Measurements from ENCODE around the gene TMEM30B.

The TMEM30B gene

GRCh38 chr14:61264651-61265050 is 16.5 kb downstream of the TMEM30B start:
- H3K27ac ChIP-seq (ENCODE audit: low read depth, low read length), result no peak overlapping the region
- H3K4ac ChIP-seq (ENCODE audit: low read depth, low read length), result no peak overlapping the region
- H2BK5ac ChIP-seq (ENCODE audit: low read depth, low read length, poor library complexity), result no peak overlapping the region
- no peak overlapping the region for H2BK12ac ChIP-seq (ENCODE audit: low read length)
- H3K27me3 ChIP-seq (ENCODE audit: insufficient read depth, low read length), result no peaks in the 10 kb centered on the region
- no peak overlapping the region for H4K91ac ChIP-seq (ENCODE audit: low read depth, low read length)
- no peak overlapping the region for H2AFZ ChIP-seq (ENCODE audit: insufficient read depth, low read length, poor library complexity)
- no peak overlapping the region for H3K4me2 ChIP-seq (ENCODE audit: low read length)
- H3K4me1 ChIP-seq (ENCODE audit: control insufficient read depth in 1 of 2, insufficient read depth in 2 of 2, low read length in 2 of 2), result no peaks in the 10 kb centered on the region
- H3K23ac ChIP-seq (ENCODE audit: low read length), result no peak overlapping the region
- H3K9ac ChIP-seq (ENCODE audit: low read length), result no peak overlapping the region
- no peak overlapping the region for H2BK120ac ChIP-seq (ENCODE audit: insufficient read depth, low read length, poor library complexity)
- no peaks in the 10 kb centered on the region for H3K79me2 ChIP-seq (ENCODE audit: control insufficient read depth, insufficient read depth, low read length, poor library complexity)
- no peak for DNase-seq
- no peaks in the 10 kb centered on the region for H3K36me3 ChIP-seq (ENCODE audit: control insufficient read depth in 1 of 2, insufficient read depth in 2 of 2, low read length in 2 of 2)
- WGBS (ENCODE audit: extremely low coverage, insufficient coverage, insufficient read length), result 100% methylated on average over 1 of the region's 4 CpGs
- H3K79me1 ChIP-seq (ENCODE audit: low read length), result no peaks in the 10 kb centered on the region
- H2AK5ac ChIP-seq (ENCODE audit: low read length), result no peak overlapping the region
- H3K9me3 ChIP-seq (ENCODE audit: insufficient read depth, low read depth, low read length), result no peaks in the 10 kb centered on the region
- H3K14ac ChIP-seq (ENCODE audit: low read length), result no peak overlapping the region
- H3K4me3 ChIP-seq (ENCODE audit: low read depth, low read length), result no peak overlapping the region
- H4K12ac ChIP-seq (ENCODE audit: low read depth, low read length), result no peak overlapping the region
- no peak overlapping the region for H4K8ac ChIP-seq (ENCODE audit: low read depth, low read length)
- H3K18ac ChIP-seq (ENCODE audit: low read length), result no peak overlapping the region

DNA sequence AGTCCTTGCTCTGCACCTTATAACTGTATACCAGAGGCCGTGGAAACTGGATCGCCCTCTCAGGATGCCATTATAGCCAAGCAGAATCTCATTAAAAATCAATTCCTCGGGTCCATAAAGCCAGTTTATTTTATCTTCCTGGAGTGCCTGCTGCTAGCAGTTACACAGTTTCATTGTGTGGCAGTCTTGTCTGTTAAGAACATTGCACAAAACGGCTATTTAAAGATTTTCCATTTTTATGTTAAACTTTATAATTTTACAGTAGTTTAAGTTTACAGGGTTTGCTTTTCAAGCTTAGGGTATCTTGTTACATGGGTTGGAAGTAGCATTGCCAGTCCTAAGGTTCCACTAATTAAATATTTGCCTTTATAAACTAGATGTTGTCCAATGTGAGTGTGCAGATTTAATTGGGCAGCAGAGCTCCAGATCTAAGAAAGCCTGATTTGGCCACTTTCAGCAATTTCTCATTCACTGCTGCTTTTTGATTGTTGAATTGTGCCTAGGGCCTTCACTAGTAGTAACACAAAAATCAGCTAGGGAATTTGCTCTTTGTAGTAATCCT is 17.0 kb downstream of the TMEM30B start:
- H4K12ac ChIP-seq (ENCODE audit: low read depth, low read length), result no peak overlapping the region
- no peak overlapping the region for H2BK120ac ChIP-seq (ENCODE audit: insufficient read depth, low read length, poor library complexity)
- DNase-seq, result no peak
- no peak overlapping the region for H3K4ac ChIP-seq (ENCODE audit: low read depth, low read length)
- no peak overlapping the region for H3K27ac ChIP-seq (ENCODE audit: low read depth, low read length)
- no peaks in the 10 kb centered on the region for H3K4me1 ChIP-seq (ENCODE audit: control insufficient read depth in 1 of 2, insufficient read depth in 2 of 2, low read length in 2 of 2)
- no peak overlapping the region for H2AK5ac ChIP-seq (ENCODE audit: low read length)
- H2AFZ ChIP-seq (ENCODE audit: insufficient read depth, low read length, poor library complexity), result no peak overlapping the region
- no peak overlapping the region for H3K4me2 ChIP-seq (ENCODE audit: low read length)
- no peak overlapping the region for H2BK5ac ChIP-seq (ENCODE audit: low read depth, low read length, poor library complexity)
- no peaks in the 10 kb centered on the region for H3K36me3 ChIP-seq (ENCODE audit: control insufficient read depth in 1 of 2, insufficient read depth in 2 of 2, low read length in 2 of 2)
- H3K4me3 ChIP-seq (ENCODE audit: low read depth, low read length), result no peak overlapping the region
- no peak overlapping the region for H3K18ac ChIP-seq (ENCODE audit: low read length)
- no peaks in the 10 kb centered on the region for H3K79me1 ChIP-seq (ENCODE audit: low read length)
- WGBS (ENCODE audit: extremely low coverage, insufficient coverage, insufficient read length), result no CpG with 5 or more reads among the region's 4 CpGs
- no peak overlapping the region for H3K14ac ChIP-seq (ENCODE audit: low read length)
- H4K8ac ChIP-seq (ENCODE audit: low read depth, low read length), result no peak overlapping the region
- no peak overlapping the region for H2BK12ac ChIP-seq (ENCODE audit: low read length)
- H3K9me3 ChIP-seq (ENCODE audit: insufficient read depth, low read depth, low read length), result no peaks in the 10 kb centered on the region
- H4K91ac ChIP-seq (ENCODE audit: low read depth, low read length), result no peak overlapping the region
- H3K79me2 ChIP-seq (ENCODE audit: control insufficient read depth, insufficient read depth, low read length, poor library complexity), result no peaks in the 10 kb centered on the region
- H3K27me3 ChIP-seq (ENCODE audit: insufficient read depth, low read length), result no peaks in the 10 kb centered on the region
- H3K23ac ChIP-seq (ENCODE audit: low read length), result no peak overlapping the region
- H3K9ac ChIP-seq (ENCODE audit: low read length), result no peak overlapping the region

- H3K79me2 ChIP-seq (ENCODE audit: control insufficient read depth, insufficient read depth, low read length, poor library complexity), result no peaks in the 10 kb centered on the region
- H2BK120ac ChIP-seq (ENCODE audit: insufficient read depth, low read length, poor library complexity), result no peak overlapping the region
- no peak overlapping the region for H3K4ac ChIP-seq (ENCODE audit: low read depth, low read length)
- H3K4me3 ChIP-seq (ENCODE audit: low read depth, low read length), result no peak overlapping the region
- H2AK5ac ChIP-seq (ENCODE audit: low read length), result no peak overlapping the region
- no peak overlapping the region for H4K91ac ChIP-seq (ENCODE audit: low read depth, low read length)
- no peak overlapping the region for H3K4me2 ChIP-seq (ENCODE audit: low read length)
- no peak overlapping the region for H2AFZ ChIP-seq (ENCODE audit: insufficient read depth, low read length, poor library complexity)
- H4K12ac ChIP-seq (ENCODE audit: low read depth, low read length), result no peak overlapping the region
- H3K36me3 ChIP-seq (ENCODE audit: control insufficient read depth in 1 of 2, insufficient read depth in 2 of 2, low read length in 2 of 2), result no peaks in the 10 kb centered on the region
- H4K8ac ChIP-seq (ENCODE audit: low read depth, low read length), result no peak overlapping the region
- no peaks in the 10 kb centered on the region for H3K4me1 ChIP-seq (ENCODE audit: control insufficient read depth in 1 of 2, insufficient read depth in 2 of 2, low read length in 2 of 2)
- H3K14ac ChIP-seq (ENCODE audit: low read length), result no peak overlapping the region
- no peaks in the 10 kb centered on the region for H3K79me1 ChIP-seq (ENCODE audit: low read length)
- H3K9me3 ChIP-seq (ENCODE audit: insufficient read depth, low read depth, low read length), result no peaks in the 10 kb centered on the region
- no peak overlapping the region for H3K18ac ChIP-seq (ENCODE audit: low read length)
- no peak overlapping the region for H3K27ac ChIP-seq (ENCODE audit: low read depth, low read length)
- H2BK12ac ChIP-seq (ENCODE audit: low read length), result no peak overlapping the region
- H2BK5ac ChIP-seq (ENCODE audit: low read depth, low read length, poor library complexity), result no peak overlapping the region
- no peaks in the 10 kb centered on the region for H3K27me3 ChIP-seq (ENCODE audit: insufficient read depth, low read length)
- DNase-seq, result no peak
- H3K23ac ChIP-seq (ENCODE audit: low read length), result no peak overlapping the region
- no peak overlapping the region for H3K9ac ChIP-seq (ENCODE audit: low read length)
- WGBS (ENCODE audit: extremely low coverage, insufficient coverage, insufficient read length), result no CpG with 5 or more reads among the region's 4 CpGs
Observed at GRCh38 chr14:61262082-61262481, 19.1 kb downstream of the TMEM30B start.

- H2BK12ac ChIP-seq (ENCODE audit: low read length), result no peak overlapping the region
- no peaks in the 10 kb centered on the region for H3K79me2 ChIP-seq (ENCODE audit: control insufficient read depth, insufficient read depth, low read length, poor library complexity)
- no peaks in the 10 kb centered on the region for H3K79me1 ChIP-seq (ENCODE audit: low read length)
- H3K4ac ChIP-seq (ENCODE audit: low read depth, low read length), result no peak overlapping the region
- whole genome bisulfite sequencing (ENCODE audit: extremely low coverage, insufficient coverage, insufficient read length), result no CpG with 5 or more reads among the region's 8 CpGs
- no peak overlapping the region for H4K12ac ChIP-seq (ENCODE audit: low read depth, low read length)
- no peak for DNase-seq
- no peak overlapping the region for H4K91ac ChIP-seq (ENCODE audit: low read depth, low read length)
- H3K27ac ChIP-seq (ENCODE audit: low read depth, low read length), result no peak overlapping the region
- H2AFZ ChIP-seq (ENCODE audit: insufficient read depth, low read length, poor library complexity), result no peak overlapping the region
- H3K9me3 ChIP-seq (ENCODE audit: insufficient read depth, low read depth, low read length), result no peaks in the 10 kb centered on the region
- H3K27me3 ChIP-seq (ENCODE audit: insufficient read depth, low read length), result no peaks in the 10 kb centered on the region
- no peaks in the 10 kb centered on the region for H3K4me1 ChIP-seq (ENCODE audit: control insufficient read depth in 1 of 2, insufficient read depth in 2 of 2, low read length in 2 of 2)
- no peak overlapping the region for H3K4me3 ChIP-seq (ENCODE audit: low read depth, low read length)
- H4K8ac ChIP-seq (ENCODE audit: low read depth, low read length), result no peak overlapping the region
- H2BK120ac ChIP-seq (ENCODE audit: insufficient read depth, low read length, poor library complexity), result no peak overlapping the region
- H3K14ac ChIP-seq (ENCODE audit: low read length), result no peak overlapping the region
- no peak overlapping the region for H3K23ac ChIP-seq (ENCODE audit: low read length)
- H2BK5ac ChIP-seq (ENCODE audit: low read depth, low read length, poor library complexity), result no peak overlapping the region
- no peak overlapping the region for H3K4me2 ChIP-seq (ENCODE audit: low read length)
- H3K18ac ChIP-seq (ENCODE audit: low read length), result no peak overlapping the region
- H3K36me3 ChIP-seq (ENCODE audit: control insufficient read depth in 1 of 2, insufficient read depth in 2 of 2, low read length in 2 of 2), result no peaks in the 10 kb centered on the region
- no peak overlapping the region for H3K9ac ChIP-seq (ENCODE audit: low read length)
- no peak overlapping the region for H2AK5ac ChIP-seq (ENCODE audit: low read length)
Observed at GRCh38 chr14:61260939-61261776, 20.0 kb downstream of the TMEM30B start.
